Esophagus squamous epithelium (tissue), 4 donors: ENCODE data around the gene NTNG2.

Experiments
- CTCF ChIP-seq, 6 experiments: fragments of 450-650 bp in 4 of 6; fragments of 200-600 bp in 2 of 6; sonication (generic) in 2 of 6; IDR thresholded peaks; one replicate each; pipeline ENCODE4 v1.5.1; 2016 to 2019; ENCODE audit warnings: antibody characterized with exemption in 6 of 6, mild to moderate bottlenecking in 4 of 6, moderate library complexity in 4 of 6
- POLR2A ChIP-seq, 4 donors: fragments of 450-650 bp; IDR thresholded peaks; one replicate each; pipeline ENCODE4 v1.6.1; 2017; ENCODE audit warnings: antibody characterized with exemption in 4 of 4, mild to moderate bottlenecking in 4 of 4, moderate library complexity in 3 of 4

DNA sequence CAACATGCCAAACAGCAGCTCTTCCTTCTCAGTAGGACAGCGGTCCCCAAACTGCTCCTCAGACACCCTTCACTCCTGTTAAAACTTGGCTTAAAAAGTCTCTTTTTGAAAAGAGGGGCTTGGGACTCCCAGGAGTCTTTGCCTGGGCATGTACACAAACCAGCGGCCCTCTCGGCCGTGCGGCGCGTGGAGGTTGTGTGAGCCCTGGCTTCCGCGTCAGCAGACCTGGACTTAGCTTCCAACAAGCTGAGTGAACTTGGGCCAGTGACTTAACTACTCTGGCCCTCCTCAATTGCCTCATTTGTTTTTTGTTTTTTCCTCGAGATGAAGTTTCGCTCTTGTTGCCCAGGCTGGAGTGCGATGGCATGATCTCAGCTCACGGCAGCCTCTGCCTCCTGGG lies 15.3 kb upstream of the NTNG2 start:
- TF ChIP-seq POLR2A (IDR thresholded peaks at IDR 0.05) (no peak), CTCF (IDR thresholded peaks at IDR 0.05) (no peak)
